ENCODE data around the gene APP.

DNA sequence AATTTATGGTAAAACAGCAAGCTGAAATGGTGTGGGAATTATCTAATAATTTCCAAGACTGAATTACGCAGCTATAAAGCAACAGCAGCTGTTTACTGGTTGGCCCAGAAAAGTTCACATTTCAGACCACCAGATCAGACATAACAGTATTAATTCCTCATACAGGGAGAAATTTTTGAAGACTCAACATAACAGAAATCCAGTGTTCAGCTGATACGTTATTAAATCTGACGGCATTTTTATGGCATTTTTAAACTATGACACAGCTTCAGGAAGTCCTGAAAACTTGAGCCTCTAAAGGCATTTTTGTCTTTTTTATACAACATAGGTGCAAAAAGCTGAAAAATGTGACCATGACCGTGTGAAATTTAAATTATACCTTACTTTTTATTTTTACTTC, 91.2 kb downstream of the APP start:
- TF ChIP-seq POLR2AphosphoS5 (IDR thresholded peaks at IDR 0.05; ENCODE audit: low read depth, low read length), result no peak
- TF ChIP-seq POLR2A (IDR thresholded peaks at IDR 0.05; ENCODE audit: low read depth, low read length), result no peak
